Measurements from ENCODE around the gene CCDC192. TPM values are rescaled to one million over a fixed set of nuclear protein-coding genes. Genes with fewer than 3 reads are reported as not detected.

The CCDC192 gene
- total RNA-seq, 1 experiment from 2014 or later: not detected

GRCh38 chr5:127664093-127664492 is 39.1 kb upstream of the CCDC192 start:
- intact Hi-C loops (cut with micrococcal nuclease; ENCODE audit: unreplicated experiment): no loop called here
- Histone ChIP-seq H3K4me1 (ENCODE audit: insufficient read depth, low read length, poor library complexity, severe bottlenecking) (no peaks in the 10 kb centered on the region), H3K36me3 (ENCODE audit: insufficient read depth, low read length, poor library complexity, severe bottlenecking) (no peaks in the 10 kb centered on the region), H3K27ac (ENCODE audit: low read depth, low read length, poor library complexity, severe bottlenecking) (no peak overlapping the region), H3K9me3 (ENCODE audit: low read depth, low read length, poor library complexity, severe bottlenecking) (no peaks in the 10 kb centered on the region), H3K4me3 (ENCODE audit: low read depth, low read length, poor library complexity, severe bottlenecking) (no peak overlapping the region), H3K27me3 (replicated peaks; ENCODE audit: insufficient read depth, low read depth, low read length, poor library complexity) (peaks cover 52% of the 10 kb centered on the region)
- no peak for TF ChIP-seq EZH2 (IDR thresholded peaks at IDR 0.05; ENCODE audit: borderline replicate concordance, low read depth, low read length, poor library complexity, severe bottlenecking)
- TF ChIP-seq, protein P1, sequence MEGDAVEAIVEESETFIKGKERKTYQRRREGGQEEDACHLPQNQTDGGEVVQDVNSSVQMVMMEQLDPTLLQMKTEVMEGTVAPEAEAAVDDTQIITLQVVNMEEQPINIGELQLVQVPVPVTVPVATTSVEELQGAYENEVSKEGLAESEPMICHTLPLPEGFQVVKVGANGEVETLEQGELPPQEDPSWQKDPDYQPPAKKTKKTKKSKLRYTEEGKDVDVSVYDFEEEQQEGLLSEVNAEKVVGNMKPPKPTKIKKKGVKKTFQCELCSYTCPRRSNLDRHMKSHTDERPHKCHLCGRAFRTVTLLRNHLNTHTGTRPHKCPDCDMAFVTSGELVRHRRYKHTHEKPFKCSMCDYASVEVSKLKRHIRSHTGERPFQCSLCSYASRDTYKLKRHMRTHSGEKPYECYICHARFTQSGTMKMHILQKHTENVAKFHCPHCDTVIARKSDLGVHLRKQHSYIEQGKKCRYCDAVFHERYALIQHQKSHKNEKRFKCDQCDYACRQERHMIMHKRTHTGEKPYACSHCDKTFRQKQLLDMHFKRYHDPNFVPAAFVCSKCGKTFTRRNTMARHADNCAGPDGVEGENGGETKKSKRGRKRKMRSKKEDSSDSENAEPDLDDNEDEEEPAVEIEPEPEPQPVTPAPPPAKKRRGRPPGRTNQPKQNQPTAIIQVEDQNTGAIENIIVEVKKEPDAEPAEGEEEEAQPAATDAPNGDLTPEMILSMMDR (conservative IDR thresholded peaks at IDR 0.05; ENCODE audit: low read depth, low read length): no peak
- ChIA-PET POLR2A (ENCODE audit: low non-redundant PET) (no interaction called here), CTCF (no interaction called here)
- BruUV-seq (replicated peaks): no TSS peak
- no peak for DNase-seq (ENCODE audit: low spot score)

DNA sequence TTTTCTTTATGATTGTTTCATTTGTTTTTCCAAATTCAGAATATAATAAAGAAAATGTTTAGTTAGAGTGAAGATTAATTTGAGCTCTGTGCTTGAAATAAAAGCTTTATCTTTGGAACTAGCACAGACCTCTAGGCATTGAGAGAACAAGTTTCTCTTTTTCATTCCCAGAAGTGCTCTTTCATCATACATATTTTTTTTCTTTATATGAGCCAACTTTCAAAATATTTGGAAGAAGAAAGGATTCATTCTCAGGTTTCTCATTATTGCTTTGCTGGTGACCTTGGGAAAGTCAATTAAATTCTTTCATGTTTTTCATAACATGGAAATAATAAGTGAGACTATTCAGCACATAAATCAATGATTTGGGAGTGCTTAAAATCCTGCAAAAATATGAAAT is 37.5 kb upstream of the CCDC192 start:
- no peak for DNase-seq (ENCODE audit: low spot score)
- BruUV-seq (replicated peaks): no TSS peak
- Histone ChIP-seq H3K9me3 (ENCODE audit: low read depth, low read length, poor library complexity, severe bottlenecking) (no peaks in the 10 kb centered on the region), H3K4me3 (ENCODE audit: low read depth, low read length, poor library complexity, severe bottlenecking) (no peak overlapping the region), H3K27ac (ENCODE audit: low read depth, low read length, poor library complexity, severe bottlenecking) (no peak overlapping the region), H3K36me3 (ENCODE audit: insufficient read depth, low read length, poor library complexity, severe bottlenecking) (no peaks in the 10 kb centered on the region), H3K4me1 (ENCODE audit: insufficient read depth, low read length, poor library complexity, severe bottlenecking) (no peaks in the 10 kb centered on the region), H3K27me3 (replicated peaks; ENCODE audit: insufficient read depth, low read depth, low read length, poor library complexity) (peaks cover 41% of the 10 kb centered on the region)
- intact Hi-C loops (cut with micrococcal nuclease; ENCODE audit: unreplicated experiment): no loop called here
- no peak for TF ChIP-seq EZH2 (IDR thresholded peaks at IDR 0.05; ENCODE audit: borderline replicate concordance, low read depth, low read length, poor library complexity, severe bottlenecking)
- TF ChIP-seq, protein P1 (conservative IDR thresholded peaks at IDR 0.05; ENCODE audit: low read depth, low read length): no peak
- CTCF ChIA-PET: no interaction called here
- POLR2A ChIA-PET (ENCODE audit: low non-redundant PET): no interaction called here

- no peak for DNase-seq (ENCODE audit: low spot score)
These were observed 37.0 kb upstream of the CCDC192 start for GRCh38 chr5:127666043-127666716.

More at GRCh38 chr5:127666043-127666716, 37.0 kb upstream of the CCDC192 start:
- H3K36me3 ChIP-seq (ENCODE audit: insufficient read depth, low read length, poor library complexity, severe bottlenecking): no peaks in the 10 kb centered on the region
- no peaks in the 10 kb centered on the region for H3K9me3 ChIP-seq (ENCODE audit: low read depth, low read length, poor library complexity, severe bottlenecking)
- intact Hi-C loops (cut with micrococcal nuclease; ENCODE audit: unreplicated experiment): no loop called here
- H3K27ac ChIP-seq (ENCODE audit: low read depth, low read length, poor library complexity, severe bottlenecking): no peak overlapping the region
- TF ChIP-seq EZH2 (IDR thresholded peaks at IDR 0.05; ENCODE audit: borderline replicate concordance, low read depth, low read length, poor library complexity, severe bottlenecking): no peak
- TF ChIP-seq, protein P1 (conservative IDR thresholded peaks at IDR 0.05; ENCODE audit: low read depth, low read length): no peak
- no peaks in the 10 kb centered on the region for H3K4me1 ChIP-seq (ENCODE audit: insufficient read depth, low read length, poor library complexity, severe bottlenecking)
- H3K27me3 ChIP-seq (replicated peaks; ENCODE audit: insufficient read depth, low read depth, low read length, poor library complexity): peaks cover 41% of the 10 kb centered on the region
- H3K4me3 ChIP-seq (ENCODE audit: low read depth, low read length, poor library complexity, severe bottlenecking): no peak overlapping the region
- no TSS peak for BruUV-seq (replicated peaks)
- ChIA-PET POLR2A (ENCODE audit: low non-redundant PET) (no interaction called here), CTCF (no interaction called here)
